ENCODE measurements around the gene MOB2.
"Not testable (repeated sequence)": the region's sequence is repeated elsewhere in the genome, so short reads cannot be mapped to it uniquely, and the experiment has no call there.

Gene MOB2

GRCh38 chr11:1517117-1518005, 30.8 kb upstream of the MOB2 start:
- DNase-seq, result no peak

DNA sequence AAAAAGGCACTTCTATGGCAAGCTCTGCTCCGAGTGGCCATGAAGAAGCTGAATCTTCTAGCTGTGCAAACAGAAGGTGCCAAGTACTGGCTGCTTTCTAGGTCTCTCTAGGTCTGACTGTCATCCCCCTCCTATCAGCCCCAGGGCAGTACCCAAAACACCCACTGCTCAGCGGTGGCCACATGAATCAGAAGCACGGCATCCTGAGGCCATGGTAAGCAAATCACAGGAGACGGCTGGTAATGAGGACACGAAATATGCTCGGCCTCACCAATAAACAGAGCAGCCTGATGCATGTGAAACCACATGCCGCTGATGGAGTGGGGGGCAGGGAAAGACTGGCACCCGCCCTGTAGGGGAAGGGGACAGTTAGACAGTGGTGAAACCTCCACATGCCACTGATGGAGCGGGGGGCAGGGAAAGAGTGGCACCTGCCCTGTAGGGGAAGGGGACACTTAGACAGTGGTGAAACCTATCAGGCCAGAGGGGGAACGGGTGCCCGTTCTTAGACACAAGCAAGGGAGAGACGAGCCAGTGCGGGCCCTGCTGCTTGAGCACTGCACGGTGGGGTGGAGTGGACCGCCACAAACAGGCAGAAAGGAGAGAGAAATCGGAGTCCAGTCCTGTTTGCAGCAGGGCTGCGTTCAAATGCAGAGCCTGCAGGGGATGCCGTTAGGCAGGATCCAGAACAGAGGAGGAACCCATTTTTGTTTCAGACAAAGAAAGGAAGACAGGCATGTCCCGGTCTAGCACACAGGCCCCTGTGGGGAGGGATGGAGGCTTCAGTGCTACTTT, 29.9 kb upstream of the MOB2 start:
- no peak for DNase-seq

- peak; percentile 90 for DNase-seq
Measured at GRCh38 chr11:1515082-1516060, 28.8 kb upstream of the MOB2 start.

DNA sequence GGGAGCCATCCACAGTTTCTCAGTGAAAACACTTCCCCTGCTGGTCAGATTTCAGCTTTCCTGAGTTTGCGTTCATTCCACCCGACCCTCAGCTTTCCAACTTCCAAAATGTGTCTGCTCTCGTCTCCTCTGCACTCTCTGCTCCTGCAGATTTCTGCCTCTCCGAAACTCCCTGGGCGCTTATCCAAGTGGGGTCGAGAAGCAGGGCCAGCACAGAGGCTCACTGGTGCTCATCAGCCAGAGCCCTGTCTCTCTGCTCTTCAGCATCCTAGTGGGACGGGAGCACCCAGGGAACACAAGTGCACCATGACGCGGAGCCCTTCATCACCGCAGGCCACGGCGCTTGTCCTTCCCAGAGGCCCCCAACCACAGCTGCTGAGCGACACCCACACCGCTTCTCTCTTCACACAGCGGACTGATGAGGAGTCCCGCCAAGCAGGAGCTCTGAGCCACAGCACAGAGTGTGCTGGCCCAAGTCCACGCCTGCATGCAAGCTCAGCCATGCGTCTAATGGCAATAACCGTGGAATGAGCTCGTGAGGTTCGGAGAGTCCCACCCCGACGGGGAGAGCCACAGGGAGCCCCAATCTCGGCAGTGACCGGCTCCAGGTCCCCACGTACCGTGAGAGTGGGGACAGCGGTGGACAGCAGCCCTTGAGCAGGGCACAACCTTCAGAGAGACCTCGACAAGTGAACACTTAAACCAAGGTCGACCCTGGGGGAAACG, 27.9 kb upstream of the MOB2 start:
- peak; percentile 56 for DNase-seq

GRCh38 chr11:1513326-1514296, 27.0 kb upstream of the MOB2 start:
- no peak for DNase-seq

DNA sequence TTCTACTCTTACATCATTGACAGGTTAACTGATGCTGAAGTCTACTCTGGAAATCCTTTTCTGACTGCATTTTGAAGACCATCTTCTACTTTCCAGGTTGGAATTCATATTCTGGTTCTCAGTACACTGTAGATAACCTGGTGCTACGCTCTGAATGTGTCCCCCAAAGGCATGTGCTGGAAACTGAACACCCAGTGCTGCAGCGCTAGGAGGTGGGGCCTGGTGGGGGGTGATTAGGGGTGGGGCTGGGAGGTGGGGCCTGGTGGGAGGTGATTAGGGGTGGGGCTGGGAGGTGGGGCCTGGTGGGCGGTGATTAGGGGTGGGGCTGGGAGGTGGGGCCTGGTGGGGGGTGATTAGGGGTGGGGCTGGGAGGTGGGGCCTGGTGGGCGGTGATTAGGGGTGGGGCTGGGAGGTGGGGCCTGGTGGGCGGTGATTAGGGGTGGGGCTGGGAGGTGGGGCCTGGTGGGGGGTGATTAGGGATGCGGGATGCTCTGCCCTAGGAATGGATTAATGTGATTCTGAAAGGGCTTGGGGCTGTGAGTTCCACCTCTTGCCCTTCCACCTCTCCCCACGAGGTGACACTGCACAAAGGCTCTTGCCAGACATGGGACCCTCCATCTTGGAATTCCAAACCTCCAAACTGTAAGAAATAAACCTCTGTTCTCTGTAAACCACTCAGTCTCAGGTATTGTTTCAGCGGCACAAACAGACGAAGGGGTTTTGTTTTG, 26.1 kb upstream of the MOB2 start:
- not testable (repeated sequence) for DNase-seq

GRCh38 chr11:1511937-1512496, 25.4 kb upstream of the MOB2 start:
- DNase-seq, result no peak

DNA sequence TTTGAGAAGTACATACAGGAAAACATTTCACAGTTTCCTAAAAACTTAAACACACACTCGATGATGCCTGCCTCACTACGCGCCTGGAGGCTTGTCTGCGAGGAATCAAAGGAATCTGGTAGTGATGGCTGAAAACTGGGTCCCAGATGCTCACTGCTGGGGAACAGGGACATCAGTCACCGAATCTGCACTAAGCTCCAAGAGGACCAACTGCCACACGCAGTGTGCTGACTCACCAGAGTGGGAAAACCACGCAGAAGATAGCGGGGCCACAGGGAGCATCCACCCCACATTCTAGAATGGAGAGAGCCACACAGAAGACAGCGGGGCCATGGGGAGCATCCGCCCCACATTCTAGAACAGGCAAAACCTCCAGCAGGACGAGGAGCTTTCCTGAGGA, 24.3 kb upstream of the MOB2 start:
- DNase-seq, result no peak

GRCh38 chr11:1510351-1510750, 23.8 kb upstream of the MOB2 start:
- DNase-seq, result not testable (repeated sequence)

DNA sequence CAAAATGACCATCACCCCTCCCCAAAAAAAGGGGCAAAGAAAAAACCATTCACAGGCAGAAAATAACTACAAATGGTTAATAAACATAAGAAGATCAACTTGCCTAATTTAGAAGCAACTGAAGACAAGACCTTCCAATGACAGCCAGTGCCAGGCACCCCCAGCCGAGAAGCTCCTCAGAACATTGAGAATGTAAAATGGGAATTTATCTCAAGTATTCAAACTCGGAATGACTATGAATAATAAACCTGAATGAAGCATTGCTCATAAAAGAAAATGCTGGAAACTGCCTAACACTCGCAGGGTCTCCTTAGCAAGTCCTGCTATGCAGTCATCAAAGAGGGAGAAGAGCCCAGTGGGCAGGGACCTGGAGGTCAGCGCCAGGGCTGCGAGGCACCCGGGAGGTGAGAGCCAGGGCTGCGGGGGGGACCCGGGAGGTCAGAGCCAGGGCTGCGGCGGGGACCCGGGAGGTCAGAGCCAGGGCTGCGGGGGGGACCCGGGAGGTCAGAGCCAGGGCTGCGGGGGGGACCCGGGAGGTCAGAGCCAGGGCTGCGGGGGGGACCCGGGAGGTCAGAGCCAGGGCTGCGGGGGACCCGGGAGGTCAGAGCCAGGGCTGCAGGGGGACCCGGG, 23.2 kb upstream of the MOB2 start:
- no peak for DNase-seq

- DNase-seq, result no peak
Measured at GRCh38 chr11:1508986-1509385, 22.4 kb upstream of the MOB2 start.

DNA sequence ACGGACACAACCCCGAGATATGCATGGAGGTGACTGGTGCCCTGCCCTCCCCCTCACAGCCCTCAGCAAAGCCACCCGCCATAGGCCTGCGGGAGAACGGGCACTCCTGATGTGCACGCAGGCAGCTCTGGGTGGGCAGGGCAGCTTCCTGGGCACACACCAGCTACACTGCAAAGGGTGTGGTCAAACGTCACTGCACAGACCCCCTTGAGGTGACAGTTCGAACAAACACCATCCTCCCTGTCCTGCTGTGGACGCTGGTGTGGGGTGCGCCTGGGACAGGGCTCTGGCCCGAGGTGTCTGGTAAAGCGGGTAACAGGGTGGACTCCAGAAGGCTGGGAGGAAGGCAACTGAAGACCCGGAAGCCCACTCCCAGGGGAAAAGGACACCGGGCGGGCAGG, 21.9 kb upstream of the MOB2 start:
- no peak for DNase-seq

DNA sequence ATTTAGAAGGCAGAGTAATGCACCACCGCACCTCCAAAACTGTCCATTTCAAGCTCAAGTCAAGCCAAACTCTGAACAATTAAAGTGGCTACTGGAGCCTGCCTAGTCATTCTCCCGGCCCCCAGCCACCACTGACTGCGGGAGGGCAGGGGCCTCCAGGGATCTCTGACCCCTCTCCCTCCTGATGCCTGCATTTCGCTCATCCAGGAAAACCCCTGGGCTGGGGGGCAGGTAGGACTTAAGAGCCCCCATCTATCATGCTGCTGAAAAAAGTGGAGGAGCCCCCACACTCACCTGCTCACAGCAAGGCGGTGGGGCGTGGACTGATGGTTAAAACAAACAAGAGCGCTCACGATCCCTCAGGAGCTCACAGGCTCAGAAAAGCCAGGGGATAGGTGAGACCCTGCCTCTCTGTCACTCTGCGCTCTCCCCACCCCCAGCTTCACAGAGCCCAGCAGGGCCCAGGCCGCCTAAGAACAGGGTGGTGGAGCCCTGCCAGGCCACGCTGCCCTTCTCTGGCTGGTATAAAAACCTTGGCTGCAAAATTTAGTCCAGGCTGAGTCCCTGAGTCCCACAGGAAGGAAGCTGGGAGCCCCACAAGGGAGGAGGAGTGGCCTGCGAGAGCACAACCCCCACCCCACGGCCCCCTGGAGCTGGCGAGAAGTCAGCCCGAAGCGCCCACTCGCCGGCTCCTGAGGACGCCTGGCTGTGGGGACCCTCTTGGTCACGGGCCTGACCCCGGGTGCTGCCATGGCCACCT, 21.0 kb upstream of the MOB2 start:
- DNase-seq, result no peak

DNA sequence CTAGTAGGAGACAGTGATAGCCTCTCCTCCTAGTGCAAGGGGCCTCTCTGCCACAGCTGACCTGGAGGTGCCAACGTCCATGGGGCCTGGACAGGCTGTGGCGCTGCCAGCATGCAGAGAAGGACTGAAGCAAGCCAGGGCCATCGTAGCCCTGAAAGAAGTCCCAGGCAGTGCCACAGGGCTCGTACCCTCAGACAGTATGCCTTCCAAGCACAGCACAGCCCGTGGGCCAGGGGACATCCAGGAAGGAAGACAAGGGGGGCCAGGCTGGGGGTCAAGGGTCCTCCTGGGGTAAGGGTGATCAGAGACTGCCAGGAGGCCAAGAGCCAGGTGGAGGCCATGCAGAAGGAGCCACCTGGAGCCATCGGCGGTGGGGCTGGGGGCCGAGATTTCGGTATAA, 20.4 kb upstream of the MOB2 start:
- no peak for DNase-seq

- DNase-seq, result no peak
Measured at GRCh38 chr11:1505480-1505879, 18.9 kb upstream of the MOB2 start.

DNA sequence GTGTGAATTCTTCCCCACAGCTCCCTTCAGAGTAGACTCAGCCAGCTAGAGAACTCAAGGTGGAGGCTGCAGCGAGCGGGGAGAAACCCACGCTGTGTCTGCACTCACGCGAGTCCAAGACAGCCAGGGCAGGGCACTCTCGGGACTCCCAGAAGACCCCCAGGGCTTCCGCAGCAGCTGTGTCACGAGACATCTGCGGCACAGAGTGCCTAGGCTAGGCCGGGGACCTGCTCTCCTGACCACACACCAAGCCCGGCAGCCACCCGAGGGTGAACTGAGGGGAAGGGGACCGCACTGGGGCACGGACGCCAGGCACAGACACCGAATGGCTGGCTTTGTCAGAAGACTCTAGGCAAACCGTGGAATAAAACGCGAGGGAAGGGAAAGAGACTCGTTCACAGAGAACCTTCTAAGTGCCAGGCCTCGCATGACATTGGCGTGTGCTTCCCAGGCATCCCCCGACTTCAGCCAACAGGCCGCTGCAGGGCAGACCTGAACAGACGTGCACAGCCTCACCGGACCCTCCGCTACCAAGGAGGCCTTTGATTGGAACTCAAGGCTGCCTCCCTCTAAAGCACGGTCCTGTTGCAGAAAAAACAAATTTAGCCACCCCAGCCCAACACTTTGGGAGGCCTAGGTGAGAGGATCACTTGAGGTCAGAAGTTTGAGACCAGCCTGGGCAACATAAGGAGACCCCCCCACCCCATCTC, 18.2 kb upstream of the MOB2 start:
- DNase-seq, result no peak

DNA sequence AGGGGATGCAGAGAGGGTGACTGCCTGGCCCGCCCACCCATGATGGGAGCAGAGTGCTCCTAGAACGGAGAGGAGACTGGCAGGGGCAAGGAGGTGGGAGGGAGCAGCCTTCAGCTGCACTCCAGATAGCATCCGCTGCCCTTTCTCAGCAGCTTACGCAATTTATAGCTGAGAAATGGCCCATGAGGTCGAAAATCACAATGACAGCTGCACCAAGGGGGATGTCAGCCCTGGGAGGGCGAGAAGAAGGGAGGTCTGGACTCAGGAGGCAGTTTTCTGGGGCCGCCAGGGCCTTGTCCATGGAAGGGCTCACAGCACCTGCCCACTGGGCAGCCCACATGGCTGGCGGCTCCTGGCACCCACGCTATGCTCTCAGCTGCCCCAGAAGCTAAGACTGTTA, 17.6 kb upstream of the MOB2 start:
- no peak for DNase-seq

DNA sequence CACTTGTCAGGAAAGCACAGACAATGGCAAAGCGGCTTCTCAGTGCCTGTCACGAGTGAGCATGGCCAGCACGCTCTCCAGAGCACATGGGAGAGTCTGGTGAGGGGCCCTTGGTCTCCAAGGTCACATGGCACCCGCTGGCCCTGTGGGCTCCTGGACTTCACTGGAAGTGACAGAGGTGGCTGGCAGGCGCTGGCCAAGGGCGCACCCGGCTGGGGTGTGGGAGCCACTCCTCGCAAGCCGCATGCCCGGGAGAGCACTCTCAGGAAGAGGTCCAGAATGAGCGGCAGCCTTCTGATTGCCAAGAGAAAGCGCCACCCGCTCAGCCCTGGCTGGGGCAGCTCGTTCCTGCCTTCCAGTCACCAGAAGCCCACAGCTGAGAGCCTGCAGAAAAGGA, 17.1 kb upstream of the MOB2 start:
- no peak for DNase-seq
